HCT116 (cell line): Measurements from ENCODE around the gene ADGRG1. TPM values are rescaled to one million over a fixed set of nuclear protein-coding genes. Genes with fewer than 3 reads are reported as not detected.

Experiments
- ATAC-seq: fragments of 200-7000 bp; cut with Tn5 transposase; 2 replicates; pipeline ENCODE4 v1.9.1; 2020; ENCODE audit warnings: mild to moderate bottlenecking, moderate library complexity
- BruUV-seq: library from RNA; stranded (reverse); fragments of 400-500 nt; replicated peaks from 2 replicates; lab custom pipeline; 2021; lab: Mats Ljungman, UMichigan
- CTCF ChIA-PET: fragments of 300-600 bp; sonication (Branson Sonifier 250); formaldehyde crosslinking; loops from one replicate; lab custom pipeline; 2021; ENCODE audit warnings: antibody characterized with exemption; lab: Charles Lee
- POLR2A ChIA-PET: fragments of 300-600, 350-600 bp; sonication (Branson Sonifier 250); formaldehyde crosslinking; loops from one replicate; lab custom pipeline; 2021; ENCODE audit warnings: antibody characterized with exemption; lab: Charles Lee
- RAD21 ChIA-PET, 2 experiments: fragments of 300-600 bp; sonication (Branson Sonifier 250); formaldehyde crosslinking; loops; one replicate each; lab custom pipeline; 2023; ENCODE audit warnings: low total read pairs in 2 of 2; ENCODE audit not compliant: uncharacterized antibody in 2 of 2, unreplicated experiment in 2 of 2, low non-redundant PET in 1 of 2; lab: Charles Lee
- DNase-seq: peaks from one replicate; pipeline ENCODE4 v3.0.0-alpha.2; 2010; ENCODE audit warnings: low read depth, low spot score
- H2AFZ ChIP-seq: fragments of 200-600 bp; shearing (Covaris generic), sonication (generic); 2 replicates; pipeline ENCODE4 v1.6.1; 2017; ENCODE audit warnings: low read depth, mixed run types, mixed read lengths, antibody characterized with exemption, low read length; ENCODE audit not compliant: poor library complexity, severe bottlenecking
- H3K27ac ChIP-seq: 2 replicates; pipeline ENCODE4 v1.5.1; 2012; ENCODE audit warnings: low read depth, low read length
- H3K27me3 ChIP-seq: fragments of 200-600 bp; sonication (generic); 2 replicates; pipeline ENCODE4 v1.6.1; 2016; ENCODE audit warnings: mixed run types, low read length, mixed read lengths; ENCODE audit not compliant: insufficient read depth
- H3K36me3 ChIP-seq, 2 experiments: fragments of 200-500 bp in 1 of 2; fragments of 200-600 bp in 1 of 2; sonication (Bioruptor generic) in 1 of 2; sonication (generic) in 1 of 2; 2 replicates each; pipeline versions ENCODE4 v1.5.1 to v1.6.1; 2014 to 2016; ENCODE audit warnings: low read length in 2 of 2, inconsistent platforms in 1 of 2, mixed read lengths in 1 of 2, mixed run types in 1 of 2; ENCODE audit not compliant: insufficient read depth in 2 of 2, control insufficient read depth in 1 of 2
- H3K4me1 ChIP-seq, 2 experiments: fragments of 200-600 bp in 1 of 2; sonication (generic) in 1 of 2; 2 replicates each; pipeline versions ENCODE4 v1.5.1 to v1.6.1; 2012 to 2017; ENCODE audit warnings: low read length in 2 of 2, inconsistent platforms in 1 of 2, mild to moderate bottlenecking in 1 of 2, mixed read lengths in 1 of 2, mixed run types in 1 of 2, moderate library complexity in 1 of 2; ENCODE audit not compliant: insufficient read depth in 2 of 2, control insufficient read depth in 1 of 2
- H3K4me2 ChIP-seq: fragments of 200-600 bp; sonication (generic); 2 replicates; pipeline ENCODE4 v1.6.1; 2017; ENCODE audit warnings: mixed run types, low read length, mixed read lengths
- H3K4me3 ChIP-seq, 2 experiments: fragments of 200-600 bp in 1 of 2; sonication (generic) in 1 of 2; replicated peaks in 1 of 2; 2 replicates each; pipeline ENCODE4 v1.5.1; 2011 to 2016; ENCODE audit warnings: low read length in 2 of 2, control low read depth in 1 of 2, low read depth in 1 of 2, mild to moderate bottlenecking in 1 of 2, mixed read lengths in 1 of 2, mixed run types in 1 of 2
- H3K79me2 ChIP-seq: fragments of 200-600 bp; sonication (generic); 2 replicates; pipeline ENCODE4 v1.6.1; 2017; ENCODE audit warnings: mild to moderate bottlenecking, mixed run types, low read length, moderate library complexity, mixed read lengths; ENCODE audit not compliant: insufficient read depth
- H3K9ac ChIP-seq: fragments of 200-600 bp; sonication (generic); 2 replicates; pipeline ENCODE4 v1.6.1; 2016; ENCODE audit warnings: low read length, mixed read lengths
- H3K9me2 ChIP-seq: fragments of 200-600 bp; sonication (generic), shearing (Covaris generic); 2 replicates; pipeline ENCODE4 v1.6.1; 2017; ENCODE audit warnings: mixed run types, mild to moderate bottlenecking, moderate library complexity; ENCODE audit not compliant: insufficient read depth
- H3K9me3 ChIP-seq, 2 experiments: fragments of 200-500 bp in 1 of 2; fragments of 200-600 bp in 1 of 2; sonication (Bioruptor generic) in 1 of 2; sonication (generic) in 1 of 2; 2 replicates each; pipeline ENCODE4 v1.6.1; 2014 to 2017; ENCODE audit warnings: low read length in 2 of 2, mixed read lengths in 2 of 2, inconsistent platforms in 1 of 2, low read depth in 1 of 2, mild to moderate bottlenecking in 1 of 2, mixed run types in 1 of 2, moderate library complexity in 1 of 2; ENCODE audit not compliant: control insufficient read depth in 1 of 2, insufficient read depth in 1 of 2
- H4K20me1 ChIP-seq: fragments of 200-600 bp; sonication (generic), shearing (Covaris generic); 2 replicates; pipeline ENCODE4 v1.6.1; 2017; ENCODE audit warnings: mixed run types, mild to moderate bottlenecking, moderate library complexity; ENCODE audit not compliant: insufficient read depth
- EGR1 ChIP-seq: IDR thresholded peaks from 2 replicates; pipeline ENCODE4 v1.6.1; 2012; ENCODE audit warnings: low read depth
- ELF1 ChIP-seq: IDR thresholded peaks from 2 replicates; pipeline ENCODE4 v1.6.1; 2012; ENCODE audit warnings: low read depth, borderline replicate concordance
- EZH2 ChIP-seq: fragments of 200-600 bp; sonication (generic); IDR thresholded peaks from 2 replicates; pipeline ENCODE4 v1.6.1; 2017; ENCODE audit warnings: antibody characterized with exemption, mixed run types
- SIN3A ChIP-seq: IDR thresholded peaks from 2 replicates; pipeline ENCODE4 v1.6.1; 2012; ENCODE audit warnings: low read depth
- TCF7L2 ChIP-seq: IDR thresholded peaks from 2 replicates; pipeline ENCODE4 v1.7.0; 2011; ENCODE audit warnings: borderline replicate concordance, inconsistent platforms; ENCODE audit not compliant: insufficient read depth, insufficient read length; ENCODE audit errors: extremely low read depth
- ZFX ChIP-seq: fragments of 450-650 bp; IDR thresholded peaks from 2 replicates; pipeline ENCODE4 v1.6.1; 2017
- ZNF274 ChIP-seq: fragments of 200-500 bp; sonication (Bioruptor generic); IDR thresholded peaks from 2 replicates; pipeline ENCODE4 v1.6.1; 2014; ENCODE audit warnings: mild to moderate bottlenecking, low read depth, low read length, inconsistent platforms
- intact Hi-C: fragments of 100-400 bp; cut with micrococcal nuclease; formaldehyde crosslinking; loops from 2 replicates; pipeline ENCODE4 v1.10.0; 2022
- total RNA-seq: library from RNA; stranded (reverse); gene quantifications from one replicate; pipeline ENCODE4 v1.2.1, GENCODE V29; 2021; ENCODE audit not compliant: unreplicated experiment
- TF ChIP-seq, protein P1 (sequence below), 3 experiments: fragments of 200-600 bp in 1 of 3; sonication (generic) in 1 of 3; IDR thresholded peaks in 2 of 3; conservative IDR thresholded peaks in 1 of 3; 2 replicates each; pipeline ENCODE4 v1.5.1; 2012 to 2017; ENCODE audit warnings: low read depth in 2 of 3, low read length in 2 of 3, antibody characterized with exemption in 1 of 3, borderline replicate concordance in 1 of 3, control low read depth in 1 of 3, mild to moderate bottlenecking in 1 of 3, mixed read lengths in 1 of 3, mixed run types in 1 of 3, moderate library complexity in 1 of 3; ENCODE audit not compliant: insufficient read depth in 1 of 3

ADGRG1 gene
- total RNA-seq, 1 experiment from 2014 or later: 36.4 TPM

DNA sequence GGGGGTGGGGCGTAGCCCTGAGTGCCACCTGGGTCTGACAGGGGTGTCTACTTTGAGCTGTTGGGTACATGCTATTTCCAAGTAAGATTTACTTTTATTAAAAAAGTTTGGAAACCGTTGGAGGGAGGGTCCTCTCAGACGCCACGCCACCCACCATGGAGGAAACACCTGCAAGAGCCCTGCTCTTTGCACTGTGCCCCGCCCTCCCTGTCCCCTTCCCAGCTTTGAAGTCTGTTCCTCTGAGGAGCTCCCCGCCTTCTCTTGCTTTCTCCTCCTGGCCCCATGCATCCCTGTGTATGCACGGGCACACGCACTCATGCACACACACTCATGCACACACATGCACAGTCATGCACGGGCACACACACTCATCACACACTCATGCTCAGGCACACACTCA is 15.5 kb downstream of the ADGRG1 start:
- Histone ChIP-seq H3K27me3 (no peaks in the 10 kb centered on the region), H3K9me3 (no peaks in the 10 kb centered on the region), H3K79me2 (no peaks in the 10 kb centered on the region), H2AFZ (no peak overlapping the region), H3K36me3 (no peaks in the 10 kb centered on the region; a peak in 1 of 4 replicates), H3K27ac (no peak overlapping the region), H3K9me2 (no peaks in the 10 kb centered on the region), H3K4me1 (peaks cover 6 to 20% of the 10 kb centered on the region in 2 experiments; a peak in 3 of 4 replicates), H4K20me1 (no peaks in the 10 kb centered on the region), H3K4me3 (no peak overlapping the region), H3K4me2 (no peak overlapping the region), H3K9ac (no peak overlapping the region)
- ATAC-seq (no peak), DNase-seq (no peak)
- POLR2A ChIA-PET: interaction anchor here (1.1 kb wide), 1 partner anchor 22 kb away, joined by 3 read pairs; no protein-coding TSS in a partner anchor
- no TSS peak for BruUV-seq
- intact Hi-C loops: no loop called here
- RAD21 ChIA-PET: no interaction called here
- no peak for TF ChIP-seq TCF7L2
- TF ChIP-seq EZH2: no peak
- TF ChIP-seq EGR1: no peak
- TF ChIP-seq SIN3A: no peak
- CTCF ChIA-PET: no interaction called here

DNA sequence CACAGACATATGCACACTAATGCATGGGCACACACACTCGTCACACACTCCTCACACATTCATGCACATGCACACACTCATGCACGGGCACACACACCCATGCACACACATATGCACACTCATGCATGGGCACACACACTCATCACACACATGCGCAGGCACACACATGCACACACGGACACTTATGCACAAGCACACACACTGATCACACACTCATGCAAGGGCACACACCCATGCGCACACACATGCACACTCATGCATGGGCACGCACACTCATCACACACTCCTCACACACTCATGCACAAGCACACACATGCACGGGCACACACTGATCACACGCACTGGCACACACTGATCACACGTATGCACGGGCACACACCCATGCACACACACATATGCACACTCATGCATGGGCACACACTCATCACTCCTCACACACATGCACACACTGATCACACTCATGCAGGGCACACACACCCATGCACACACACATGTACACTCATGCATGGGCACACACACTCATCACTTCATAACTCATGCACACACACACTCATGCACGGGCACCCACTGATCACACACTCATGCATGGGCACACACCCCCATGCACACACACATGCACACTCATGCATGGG is 16.1 kb downstream of the ADGRG1 start:
- Histone ChIP-seq H3K4me2 (no peak overlapping the region), H3K27ac (no peak overlapping the region), H4K20me1 (no peaks in the 10 kb centered on the region), H3K27me3 (no peaks in the 10 kb centered on the region), H3K4me1 (peaks cover 6 to 23% of the 10 kb centered on the region in 2 experiments; a peak in 3 of 4 replicates), H3K9ac (no peak overlapping the region), H3K4me3 (no peak overlapping the region), H3K9me3 (no peaks in the 10 kb centered on the region), H2AFZ (no peak overlapping the region), H3K9me2 (no peaks in the 10 kb centered on the region), H3K79me2 (no peaks in the 10 kb centered on the region), H3K36me3 (no peaks in the 10 kb centered on the region; a peak in 1 of 4 replicates)
- DNase-seq (no peak), ATAC-seq (no peak)
- RAD21 ChIA-PET: no interaction called here
- POLR2A ChIA-PET: interaction anchor here (1.1 kb wide), 1 partner anchor 23 kb away, joined by 3 read pairs; no protein-coding TSS in a partner anchor
- intact Hi-C loops: no loop called here
- CTCF ChIA-PET: no interaction called here
- TF ChIP-seq, protein P1, sequence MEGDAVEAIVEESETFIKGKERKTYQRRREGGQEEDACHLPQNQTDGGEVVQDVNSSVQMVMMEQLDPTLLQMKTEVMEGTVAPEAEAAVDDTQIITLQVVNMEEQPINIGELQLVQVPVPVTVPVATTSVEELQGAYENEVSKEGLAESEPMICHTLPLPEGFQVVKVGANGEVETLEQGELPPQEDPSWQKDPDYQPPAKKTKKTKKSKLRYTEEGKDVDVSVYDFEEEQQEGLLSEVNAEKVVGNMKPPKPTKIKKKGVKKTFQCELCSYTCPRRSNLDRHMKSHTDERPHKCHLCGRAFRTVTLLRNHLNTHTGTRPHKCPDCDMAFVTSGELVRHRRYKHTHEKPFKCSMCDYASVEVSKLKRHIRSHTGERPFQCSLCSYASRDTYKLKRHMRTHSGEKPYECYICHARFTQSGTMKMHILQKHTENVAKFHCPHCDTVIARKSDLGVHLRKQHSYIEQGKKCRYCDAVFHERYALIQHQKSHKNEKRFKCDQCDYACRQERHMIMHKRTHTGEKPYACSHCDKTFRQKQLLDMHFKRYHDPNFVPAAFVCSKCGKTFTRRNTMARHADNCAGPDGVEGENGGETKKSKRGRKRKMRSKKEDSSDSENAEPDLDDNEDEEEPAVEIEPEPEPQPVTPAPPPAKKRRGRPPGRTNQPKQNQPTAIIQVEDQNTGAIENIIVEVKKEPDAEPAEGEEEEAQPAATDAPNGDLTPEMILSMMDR (IDR thresholded peaks at IDR 0.05 in 2 of 3, conservative IDR thresholded peaks at IDR 0.05 in 1 of 3; ENCODE audit: borderline replicate concordance in 1 of 3, insufficient read depth in 1 of 3, low read depth in 2 of 3, low read length in 2 of 3): no peak
- TF ChIP-seq ZFX (no peak), ZNF274 (no peak), ELF1 (no peak)
- no TSS peak for BruUV-seq
